HG03108 (cell line): Measurements from ENCODE around the gene TARM1.

Experiments used
- ATAC-seq: cut with Tn5 transposase; IDR thresholded peaks from one replicate; pipeline ENCODE4 v1.9.1; 2021; ENCODE audit warnings: moderate library complexity; ENCODE audit not compliant: unreplicated experiment

The TARM1 gene

GRCh38 chr19:54081032-54081431 is at the start of gene TARM1:
Gene TARM1 (minus strand): TSS chr19:54081365. CDS start chr19:54081340, 25 bp downstream.
- no peak for ATAC-seq

DNA sequence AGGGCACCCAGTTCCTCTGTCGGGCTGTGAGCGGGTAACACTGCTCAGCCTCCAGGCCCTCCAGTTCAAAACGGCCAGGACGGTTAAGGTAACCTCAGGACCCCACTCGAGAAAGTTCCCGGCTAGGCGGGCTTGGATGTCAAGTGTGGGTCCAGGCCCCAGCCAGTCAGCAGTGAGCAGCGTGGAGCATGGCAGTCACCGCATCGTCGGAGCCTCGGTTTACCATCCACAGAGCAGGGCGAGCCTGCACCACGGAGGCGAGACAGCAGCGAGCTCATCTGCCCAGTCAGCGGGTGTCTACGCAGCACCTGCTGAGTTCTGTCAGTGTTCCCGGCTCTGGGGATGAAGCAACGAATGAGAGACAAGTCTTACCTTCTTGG is 48.4 kb upstream of the TARM1 start:
- ATAC-seq = no peak

DNA sequence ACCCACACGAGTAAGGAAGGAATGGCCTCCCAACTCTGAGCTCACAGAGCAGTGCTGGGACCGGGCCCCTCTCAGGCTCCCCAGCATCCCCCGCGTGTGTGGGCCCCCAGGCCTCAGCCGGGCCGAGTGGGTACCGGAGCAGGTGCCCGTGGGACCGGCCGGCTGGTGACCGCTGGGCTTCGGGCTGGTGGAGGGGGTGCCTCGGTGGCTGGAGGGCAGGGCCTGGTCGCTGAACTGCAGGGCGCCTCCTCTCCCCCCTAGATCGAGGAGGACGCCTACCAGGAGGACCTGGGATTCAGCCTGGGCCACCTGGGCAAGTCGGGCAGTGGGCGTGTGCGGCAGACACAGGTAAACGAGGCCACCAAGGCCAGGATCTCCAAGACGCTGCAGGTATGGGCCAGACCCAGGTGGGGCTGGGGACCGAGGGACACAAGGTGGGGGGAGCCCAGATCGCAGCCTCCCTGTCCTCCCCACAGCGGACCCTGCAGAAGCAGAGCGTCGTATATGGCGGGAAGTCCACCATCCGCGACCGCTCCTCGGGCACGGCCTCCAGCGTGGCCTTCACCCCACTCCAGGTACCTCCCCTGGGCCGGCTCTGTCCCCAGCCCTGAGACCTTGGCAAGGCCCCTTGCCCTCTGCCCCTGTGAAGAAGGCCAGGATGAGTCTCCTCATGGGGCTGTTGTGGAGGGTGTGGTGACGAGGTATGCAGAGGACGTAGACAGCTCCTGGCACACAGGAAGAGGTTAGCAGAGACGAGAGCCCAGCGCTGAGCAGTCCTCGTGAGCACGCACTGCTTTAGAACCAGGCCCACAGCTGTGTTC is 47.8 kb upstream of the TARM1 start:
- ATAC-seq = no peak

DNA sequence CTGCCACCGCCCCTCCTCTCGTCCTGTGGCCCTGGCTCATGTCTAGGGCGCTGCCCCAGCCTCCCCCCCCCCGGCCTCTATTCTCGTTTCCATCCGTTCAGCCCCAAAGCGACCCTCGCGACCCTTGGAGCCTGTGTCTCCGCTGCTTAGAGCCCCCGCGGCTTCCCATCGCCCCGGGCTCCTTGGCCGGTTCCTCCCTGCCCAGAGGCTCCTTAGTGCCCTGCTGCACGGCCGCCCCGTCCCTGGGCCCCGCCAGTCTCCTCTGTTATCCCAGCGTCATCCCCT is 47.2 kb upstream of the TARM1 start:
- ATAC-seq = no peak

GRCh38 chr19:54127688-54128440 is 46.7 kb upstream of the TARM1 start:
- no peak for ATAC-seq

GRCh38 chr19:54125713-54126112 is 44.5 kb upstream of the TARM1 start:
- no peak for ATAC-seq

DNA sequence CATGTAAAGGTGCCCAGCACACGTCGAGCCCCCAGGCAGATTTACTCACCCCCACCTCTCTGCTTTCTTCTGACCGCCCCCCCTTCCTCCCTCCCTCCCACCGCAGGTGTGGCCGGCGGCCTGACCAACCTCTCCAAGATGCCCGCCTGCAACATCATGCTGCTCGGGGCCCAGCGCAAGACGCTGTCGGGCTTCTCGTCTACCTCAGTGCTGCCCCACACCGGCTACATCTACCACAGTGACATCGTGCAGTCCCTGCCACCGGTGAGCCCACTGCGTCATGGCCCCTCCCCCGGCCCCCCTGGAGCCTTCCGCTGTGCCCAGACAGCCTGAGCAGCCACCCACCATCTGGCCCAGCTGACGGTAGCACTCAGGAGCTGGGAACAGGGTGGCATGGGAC is 43.2 kb upstream of the TARM1 start:
- ATAC-seq = no peak

GRCh38 chr19:54123682-54124081 is 42.5 kb upstream of the TARM1 start:
- no peak for ATAC-seq

DNA sequence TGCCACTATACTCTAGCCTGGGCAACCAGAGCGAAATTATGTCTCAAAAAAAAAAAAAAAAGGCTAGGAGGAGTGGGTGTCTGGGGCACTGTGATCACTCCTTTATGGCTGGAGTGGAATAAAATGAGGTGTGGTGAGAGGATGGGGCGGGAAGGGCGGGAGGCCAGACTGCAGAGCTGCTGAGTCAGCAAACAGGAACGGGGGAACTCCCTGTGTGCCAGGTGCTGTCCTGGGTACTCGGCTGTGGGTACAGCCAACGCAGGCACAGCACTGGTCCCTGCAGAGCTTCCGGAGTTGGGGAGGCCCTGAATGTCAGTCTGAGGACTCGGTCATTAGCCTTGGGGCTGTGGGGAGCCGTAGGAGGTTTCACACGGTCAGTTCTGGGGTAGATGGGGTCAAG is 40.1 kb upstream of the TARM1 start:
- ATAC-seq = no peak

GRCh38 chr19:54115109-54116063 is 34.2 kb upstream of the TARM1 start, which contains the start of the genes PRPF31 and TFPT:
Gene PRPF31 (plus strand): TSS chr19:54115754. CDS start chr19:54118279, 2,525 bp downstream.
Gene TFPT (minus strand): TSS chr19:54115657. CDS start chr19:54115269, 388 bp downstream.
- peak; percentile 78 for ATAC-seq

DNA sequence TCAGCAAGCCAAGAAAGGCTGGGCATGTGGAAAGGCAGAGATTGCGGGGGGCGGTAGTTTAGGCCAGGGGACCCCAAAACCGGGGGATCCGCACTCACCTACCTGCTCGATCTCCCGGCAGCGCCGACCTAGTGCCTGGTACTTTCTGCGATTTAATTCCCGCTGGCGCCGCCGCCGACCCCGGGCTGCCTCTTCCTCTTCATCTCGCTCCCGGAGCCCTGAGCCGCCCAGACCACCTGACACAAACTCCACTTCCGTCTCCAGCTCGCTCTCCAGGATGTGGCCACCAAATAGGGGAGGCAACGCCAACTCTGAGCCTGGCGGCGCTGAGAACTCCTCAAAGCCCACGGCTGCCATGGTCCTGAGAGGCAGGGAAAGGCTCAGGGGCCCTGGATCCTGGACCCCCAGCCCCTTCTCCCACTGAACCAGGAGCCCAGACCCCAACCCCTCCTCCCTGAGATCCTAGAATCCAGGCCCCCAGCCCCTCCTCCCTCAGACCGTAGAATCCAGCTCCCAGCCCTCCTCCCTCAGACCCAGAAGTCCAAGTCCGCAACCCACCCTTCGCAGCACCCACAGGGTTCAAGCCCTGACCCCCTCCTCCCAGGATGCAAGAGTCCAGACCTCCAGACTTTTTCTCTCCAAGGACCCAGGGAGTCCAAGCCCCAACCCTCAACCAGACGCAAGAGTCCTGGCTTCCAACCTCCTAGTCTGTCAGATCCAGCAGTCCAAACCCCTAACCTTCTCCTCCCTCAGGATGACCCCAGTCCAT is 33.4 kb upstream of the TARM1 start:
- ATAC-seq = no peak

DNA sequence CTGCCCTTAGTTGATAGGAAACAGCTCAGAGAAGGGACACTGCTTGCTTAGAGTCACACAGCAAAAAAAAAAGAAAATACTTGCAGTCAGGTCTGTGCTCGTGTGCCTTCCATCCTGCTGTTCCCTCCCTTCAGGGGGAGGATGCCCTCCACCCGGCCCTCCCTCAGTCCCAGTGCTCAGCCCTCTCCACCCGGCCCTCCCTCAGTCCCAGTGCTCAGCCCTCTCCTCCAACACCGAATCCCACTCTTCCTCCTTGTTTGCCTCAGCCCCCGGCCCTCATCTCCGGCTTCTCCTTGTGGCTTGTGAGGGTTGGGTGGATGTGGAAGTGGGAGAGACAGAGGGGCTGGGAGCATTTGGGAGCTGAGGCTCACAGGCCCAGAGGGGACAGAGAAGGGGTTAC is 28.5 kb upstream of the TARM1 start:
- ATAC-seq = no peak

- ATAC-seq = no peak
Observed at GRCh38 chr19:54108496-54108895, 27.3 kb upstream of the TARM1 start.

DNA sequence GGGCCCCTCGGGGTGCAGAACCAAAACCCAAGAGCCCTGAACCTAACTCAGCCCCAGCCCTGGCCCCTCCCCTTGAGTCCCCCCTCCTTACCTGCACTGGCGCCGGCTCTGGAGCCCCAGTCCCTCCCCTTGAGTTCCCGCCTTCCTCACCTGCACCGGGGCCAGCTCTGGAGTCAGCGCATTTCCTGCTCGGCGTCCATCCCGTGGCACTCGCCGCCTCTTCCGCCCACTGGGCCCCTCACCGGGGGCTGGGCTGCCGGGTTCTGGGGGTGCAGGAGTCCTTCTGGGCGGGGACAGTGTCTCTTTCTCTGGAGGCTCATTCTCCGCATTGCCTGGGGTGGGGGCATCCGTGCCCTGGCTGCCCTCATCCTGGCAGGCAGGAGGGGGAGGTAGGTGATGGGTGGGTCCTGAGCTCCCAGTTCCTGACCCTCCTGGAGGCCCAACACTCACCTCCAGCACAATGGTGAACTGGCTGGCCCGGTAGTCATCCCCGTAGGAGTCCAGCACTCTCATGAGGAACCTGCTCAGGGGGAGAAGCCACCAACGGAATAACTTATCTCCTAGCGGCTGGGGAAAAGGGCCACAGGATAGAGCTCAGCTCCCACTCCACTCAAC is 26.8 kb upstream of the TARM1 start:
- ATAC-seq = no peak

GRCh38 chr19:54106716-54107115 is 25.6 kb upstream of the TARM1 start:
- ATAC-seq = no peak

- ATAC-seq = no peak
Observed at GRCh38 chr19:54105796-54106195, 24.6 kb upstream of the TARM1 start.

DNA sequence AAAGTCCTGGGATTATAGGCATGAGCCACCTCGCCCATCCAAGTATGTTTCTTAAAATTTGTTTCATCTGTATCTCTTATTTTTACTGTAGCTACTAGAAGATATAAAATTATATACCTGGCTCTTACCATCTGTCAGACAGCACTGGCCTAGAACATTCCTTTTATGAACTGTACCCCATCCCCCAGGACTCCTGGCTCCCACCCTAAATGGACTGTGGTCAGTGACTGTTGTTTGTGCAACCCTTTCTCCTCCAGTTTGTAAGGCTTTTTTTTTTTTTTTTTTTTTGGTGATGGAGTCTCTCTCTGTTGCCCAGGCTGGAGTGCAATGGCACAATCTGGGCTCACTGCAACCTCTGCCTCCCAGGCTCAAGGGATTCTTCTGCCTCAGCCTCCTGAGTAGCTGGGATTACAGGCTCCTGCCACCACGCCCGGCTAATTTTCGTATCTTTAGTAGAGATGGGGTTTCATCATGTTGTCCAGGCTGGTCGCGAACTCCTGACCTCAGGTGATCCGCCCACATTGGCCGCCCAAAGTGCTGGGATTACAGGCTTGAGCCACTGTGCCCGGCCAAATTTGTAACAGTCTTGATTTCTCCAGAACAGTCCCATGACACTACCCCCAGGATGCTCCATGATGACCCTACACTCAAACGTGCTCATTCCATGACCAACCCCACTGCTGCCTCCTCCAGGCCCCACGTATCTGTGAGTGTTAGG is 24.0 kb upstream of the TARM1 start:
- ATAC-seq = no peak

DNA sequence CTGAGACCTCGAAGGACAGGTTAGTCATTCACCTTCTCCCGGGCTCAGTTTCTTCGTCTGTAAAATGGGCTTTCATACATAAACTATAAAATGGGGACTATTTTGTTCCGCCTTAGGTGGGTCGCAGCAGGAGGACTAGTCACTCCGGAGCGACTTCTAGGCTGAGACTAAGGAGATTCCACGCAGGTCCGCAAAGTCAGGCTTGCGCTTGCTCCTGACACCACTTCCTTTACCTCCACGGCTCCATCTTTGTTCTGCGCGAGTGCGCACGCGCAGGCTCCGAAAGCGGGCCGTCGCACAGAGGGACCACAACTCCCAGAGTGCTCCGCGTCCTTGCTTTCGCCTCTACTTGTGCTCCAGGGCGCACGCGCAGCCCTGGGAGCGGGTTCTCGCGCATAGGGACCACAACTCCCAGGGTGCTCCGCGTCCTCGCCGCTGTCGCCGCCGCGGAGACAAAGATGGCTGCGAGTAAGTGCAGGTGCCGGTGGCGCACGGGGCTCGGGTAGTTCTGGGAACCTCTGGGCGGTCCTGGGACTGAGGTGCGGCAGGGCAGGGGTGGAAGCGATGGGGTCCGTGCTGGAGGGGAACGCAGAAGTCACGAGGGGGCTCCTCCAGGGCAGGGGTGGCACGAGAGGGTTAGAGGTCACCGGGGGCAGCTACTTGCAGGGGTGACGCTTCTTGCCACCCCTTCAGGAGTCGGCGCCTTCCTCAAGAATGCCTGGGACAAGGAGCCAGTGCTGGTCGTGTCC is 21.4 kb upstream of the TARM1 start, which contains the start of gene NDUFA3:
TSS of gene NDUFA3 (plus strand) at position 435 of the 749 bp plus-strand sequence. CDS start at position 459, 24 bp downstream.
- peak; percentile 94 for ATAC-seq
